Activated CD4-positive, alpha-beta T cell treated with anti-CD3 and anti-CD28 coated beads, Interleukin-2, amount 10 ng/mL, durations not matched to agents 7 days and 5 days (primary cell): ENCODE measurements around the gene SIRT7. TPM values are rescaled to one million over a fixed set of nuclear protein-coding genes. Genes with fewer than 3 reads are reported as not detected.

ENCODE experiments used
- CTCF ChIA-PET: fragments of 350-600 bp; sonication (Branson Sonifier 250); formaldehyde crosslinking; loops from one replicate; lab custom pipeline; 2021; ENCODE audit warnings: antibody characterized with exemption; lab: Charles Lee
- POLR2A ChIA-PET: fragments of 350-600 bp; sonication (Branson Sonifier 250); formaldehyde crosslinking; loops from one replicate; lab custom pipeline; 2021; ENCODE audit warnings: antibody characterized with exemption; lab: Charles Lee
- DNase-seq: peaks from one replicate; pipeline ENCODE4 v3.0.0-alpha.2; 2020
- H3K27ac Mint-ChIP-seq: one replicate; pipeline ENCODE4 v1.8.0; 2021; ENCODE audit warnings: mild to moderate bottlenecking, moderate library complexity, mixed read lengths
- H3K27me3 Mint-ChIP-seq: one replicate; pipeline ENCODE4 v1.8.0; 2021; ENCODE audit warnings: mixed read lengths
- H3K36me3 Mint-ChIP-seq: one replicate; pipeline ENCODE4 v1.8.0; 2021; ENCODE audit warnings: low read depth, mixed read lengths
- H3K4me1 Mint-ChIP-seq: one replicate; pipeline ENCODE4 v1.8.0; 2021; ENCODE audit warnings: mixed read lengths
- H3K4me3 Mint-ChIP-seq: one replicate; pipeline ENCODE4 v1.8.0; 2021; ENCODE audit warnings: mild to moderate bottlenecking, moderate library complexity, mixed read lengths
- H3K9me3 Mint-ChIP-seq: one replicate; pipeline ENCODE4 v1.8.0; 2021; ENCODE audit warnings: mixed read lengths
- total RNA-seq, 2 experiments: library from RNA; stranded (reverse); gene quantifications; one replicate each; pipeline ENCODE4 v1.2.3, GENCODE V29; 2021

Gene SIRT7
- total RNA-seq, 2 experiments from 2014 or later = 55.6 to 71.2 TPM

DNA sequence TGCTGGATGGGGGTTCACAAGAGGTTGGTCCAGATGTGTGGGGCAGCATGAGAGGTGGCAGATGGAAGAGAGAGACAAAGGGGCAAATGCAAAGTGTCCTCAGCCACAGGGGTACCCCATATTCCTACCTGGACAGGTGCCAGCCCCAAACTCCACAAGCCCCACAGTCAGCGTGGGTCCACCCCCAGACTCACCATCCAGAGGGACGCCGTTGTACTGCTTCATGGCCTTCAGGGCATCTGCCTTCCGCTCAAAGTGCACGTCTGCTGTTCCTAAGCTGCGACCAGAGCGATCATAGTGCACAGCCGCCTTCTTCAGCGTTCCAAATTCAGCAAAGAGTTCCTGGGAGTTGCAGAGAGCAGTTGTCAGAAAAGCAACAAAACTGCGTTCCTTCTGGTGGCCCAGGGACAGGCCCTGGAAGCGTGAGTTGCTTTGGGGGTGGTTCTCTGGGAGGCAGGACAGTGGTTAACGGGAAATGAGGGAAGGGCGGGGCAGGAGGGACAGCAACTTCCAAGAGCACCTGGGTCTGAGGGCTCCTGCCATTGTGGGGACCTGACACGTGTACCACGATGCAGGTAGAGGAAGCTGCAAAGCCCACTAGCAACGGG, 28.9 kb downstream of the SIRT7 start:
- Mint-ChIP-seq H3K27me3 (no peaks in the 10 kb centered on the region), H3K9me3 (no peaks in the 10 kb centered on the region), H3K36me3 (peaks cover 60% of the 10 kb centered on the region), H3K4me1 (peaks cover 36% of the 10 kb centered on the region), H3K27ac (peak overlapping the region; percentile 58), H3K4me3 (peak overlapping the region; percentile 58)
- no peak for DNase-seq
- POLR2A ChIA-PET = no interaction called here
- CTCF ChIA-PET = interaction anchor here (1.1 kb wide), 1 partner anchor 19 kb away, joined by 3 read pairs; no protein-coding TSS in a partner anchor

DNA sequence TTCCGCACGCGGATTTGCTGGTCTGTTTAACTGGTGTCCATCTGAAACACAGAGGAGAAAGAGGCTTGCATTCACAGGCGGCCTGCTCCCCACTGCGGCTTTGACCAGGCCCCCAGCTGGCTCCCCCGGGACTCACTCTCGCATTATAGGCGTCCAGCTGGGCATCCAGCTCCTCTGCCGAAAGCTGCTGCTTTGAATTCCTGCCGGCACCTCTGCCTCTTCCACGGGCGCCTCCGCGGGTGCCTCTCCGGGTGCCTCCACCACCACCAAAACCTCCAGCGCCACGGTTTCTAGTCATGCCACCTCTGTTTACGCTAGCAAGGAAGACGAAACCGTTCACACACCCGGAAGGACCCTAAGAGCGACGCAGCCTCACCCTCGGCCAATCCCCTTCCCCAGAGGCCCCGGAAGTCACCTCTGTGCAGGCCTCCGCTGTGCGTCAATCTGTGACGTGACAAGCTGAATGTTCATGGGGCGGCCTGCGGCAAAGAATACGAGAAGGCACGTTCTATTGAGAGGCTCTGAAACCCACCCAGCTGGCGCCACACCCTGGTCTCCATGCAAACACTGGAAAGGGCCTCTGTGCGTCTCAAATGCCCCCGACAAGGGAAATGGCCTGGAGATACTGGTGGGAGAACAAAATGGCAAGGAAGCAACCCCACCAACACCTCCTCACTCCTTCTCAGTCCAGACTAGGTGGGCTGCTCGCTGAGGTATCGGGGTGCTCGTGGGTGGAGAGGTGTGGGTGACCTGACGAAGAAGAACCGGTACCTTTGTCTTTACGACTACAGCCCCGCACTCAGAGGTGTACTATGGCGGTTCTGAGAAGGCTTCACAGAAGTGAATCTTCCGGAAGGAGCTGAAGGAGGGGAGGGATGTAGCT, 29.6 kb downstream of the SIRT7 start:
- Mint-ChIP-seq H3K27me3 (no peaks in the 10 kb centered on the region), H3K36me3 (peaks cover 60% of the 10 kb centered on the region), H3K4me3 (peak overlapping the region; percentile 57), H3K4me1 (peaks cover 36% of the 10 kb centered on the region), H3K9me3 (no peaks in the 10 kb centered on the region), H3K27ac (peak overlapping the region; percentile 58)
- POLR2A ChIA-PET = no interaction called here
- CTCF ChIA-PET = interaction anchor here (1.1 kb wide), 1 partner anchor 20 kb away, joined by 3 read pairs; no protein-coding TSS in a partner anchor
- DNase-seq = no peak

DNA sequence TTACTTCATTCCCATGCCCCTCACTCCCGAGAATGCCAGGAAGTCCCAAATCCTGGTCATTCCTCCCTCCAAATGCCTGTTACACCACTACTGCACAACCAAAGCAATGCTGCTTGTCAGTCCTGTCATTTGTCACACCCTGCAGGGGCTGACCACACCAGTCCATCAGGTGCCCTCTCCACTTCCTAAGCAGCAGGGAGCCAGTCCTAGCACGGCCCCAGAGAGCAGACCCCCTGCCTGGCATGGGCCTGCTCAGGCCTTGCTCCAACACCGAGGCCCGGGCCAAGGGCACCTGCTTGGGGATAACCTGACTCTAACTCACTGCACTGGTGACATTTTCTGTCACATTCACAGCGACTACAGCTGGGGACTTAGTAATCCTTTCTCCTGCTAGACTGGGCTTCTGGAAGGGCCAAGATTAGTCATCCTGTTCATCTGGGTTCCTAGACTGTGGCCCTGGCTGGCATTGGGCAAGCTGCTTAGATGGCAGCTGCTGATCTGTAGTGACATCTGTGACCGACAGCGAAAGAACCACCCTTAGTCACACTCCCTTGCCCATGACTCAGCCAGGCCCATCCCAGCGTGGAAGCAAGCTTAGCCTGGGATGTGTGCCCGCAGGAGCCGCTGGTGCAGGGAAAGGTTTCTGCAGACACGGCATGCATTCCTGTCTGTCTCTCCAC, 32.0 kb downstream of the SIRT7 start:
- Mint-ChIP-seq H3K9me3 (no peaks in the 10 kb centered on the region), H3K4me1 (peaks cover 31% of the 10 kb centered on the region), H3K4me3 (no peak overlapping the region), H3K27ac (no peak overlapping the region), H3K27me3 (no peaks in the 10 kb centered on the region), H3K36me3 (peaks cover 66% of the 10 kb centered on the region)
- DNase-seq = no peak
- POLR2A ChIA-PET = no interaction called here
- CTCF ChIA-PET = interaction anchor here (1.0 to 2.4 kb wide), 3 partner anchors 12 to 27 kb away, joined by 3 to 7 read pairs (median 3); no protein-coding TSS in a partner anchor

DNA sequence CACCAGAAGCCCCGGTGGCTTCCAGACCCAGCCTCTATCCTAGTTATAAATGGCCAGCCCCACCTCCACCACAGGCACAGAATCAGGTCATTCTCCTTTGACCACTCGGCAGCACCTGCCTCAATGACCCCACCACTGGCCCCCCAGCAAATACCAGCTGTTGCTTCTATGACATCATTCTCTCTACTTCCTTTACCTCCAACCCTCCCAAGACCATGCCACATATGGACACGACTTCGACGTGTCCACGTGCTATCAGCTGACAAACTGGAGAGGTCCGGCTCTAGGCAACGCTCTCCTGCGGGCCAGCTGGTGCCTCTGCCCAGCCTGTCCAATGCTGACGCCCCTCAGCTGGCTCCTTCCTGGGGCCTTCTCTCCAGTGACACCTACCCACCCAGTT, 32.5 kb downstream of the SIRT7 start:
- Mint-ChIP-seq H3K27ac (peak overlapping the region; percentile 14), H3K4me3 (no peak overlapping the region), H3K9me3 (no peaks in the 10 kb centered on the region), H3K27me3 (no peaks in the 10 kb centered on the region), H3K36me3 (peaks cover 64% of the 10 kb centered on the region), H3K4me1 (peaks cover 30% of the 10 kb centered on the region)
- no peak for DNase-seq
- ChIA-PET POLR2A (no interaction called here), CTCF (interaction anchor here (2.4 kb wide), 1 partner anchor 16 kb away, joined by 7 read pairs; no protein-coding TSS in a partner anchor)

DNA sequence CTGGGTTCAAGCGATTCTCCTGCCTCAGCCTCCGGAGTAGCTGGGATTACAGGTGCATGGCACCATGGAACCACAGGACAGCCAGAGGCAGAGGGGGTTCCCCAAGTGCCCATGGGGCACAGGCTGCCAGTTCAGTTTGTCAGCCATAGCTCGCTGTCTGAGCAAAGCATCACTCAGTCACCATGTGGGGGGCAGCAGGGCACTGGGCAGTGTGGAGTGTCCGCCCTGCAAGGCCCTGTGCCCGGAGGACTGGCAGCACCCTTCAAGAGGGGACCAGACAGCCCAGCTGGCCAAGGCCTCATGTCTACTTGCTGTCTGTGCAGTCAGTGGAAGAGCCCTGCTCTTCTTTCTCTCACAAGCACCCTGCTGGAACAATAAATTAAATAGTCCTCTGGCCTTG, 33.0 kb downstream of the SIRT7 start:
- ChIA-PET CTCF (interaction anchor here (2.4 kb wide), 1 partner anchor 16 kb away, joined by 7 read pairs; no protein-coding TSS in a partner anchor), POLR2A (no interaction called here)
- H3K27ac Mint-ChIP-seq = no peak overlapping the region
- H3K36me3 Mint-ChIP-seq = peaks cover 59% of the 10 kb centered on the region
- H3K4me1 Mint-ChIP-seq = peaks cover 25% of the 10 kb centered on the region
- DNase-seq = no peak
- H3K4me3 Mint-ChIP-seq = no peak overlapping the region
- no peaks in the 10 kb centered on the region for H3K27me3 Mint-ChIP-seq
- no peaks in the 10 kb centered on the region for H3K9me3 Mint-ChIP-seq

DNA sequence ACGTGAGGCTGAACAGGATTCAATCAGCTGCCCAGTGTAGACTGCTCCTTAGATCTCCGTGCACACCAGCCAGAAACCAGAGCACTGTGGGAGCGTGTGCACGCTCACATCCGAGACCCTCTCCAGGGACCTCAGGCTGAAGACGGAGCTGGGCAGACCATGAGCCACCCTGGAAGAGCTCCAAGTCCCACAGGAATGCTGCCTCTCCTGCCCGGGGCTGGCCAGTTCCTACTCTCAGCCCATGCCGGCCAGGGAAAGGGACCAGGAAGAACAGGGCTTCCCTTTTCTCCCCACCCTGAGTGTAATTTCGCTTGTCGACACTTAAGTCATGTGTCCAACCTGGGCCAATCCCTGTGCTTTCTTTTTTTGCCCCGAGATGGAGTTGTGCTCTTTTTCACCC, 33.5 kb downstream of the SIRT7 start:
- H3K27ac Mint-ChIP-seq = no peak overlapping the region
- H3K36me3 Mint-ChIP-seq = peaks cover 61% of the 10 kb centered on the region
- H3K4me1 Mint-ChIP-seq = peaks cover 23% of the 10 kb centered on the region
- POLR2A ChIA-PET = no interaction called here
- no peaks in the 10 kb centered on the region for H3K27me3 Mint-ChIP-seq
- CTCF ChIA-PET = no interaction called here
- DNase-seq = no peak
- no peak overlapping the region for H3K4me3 Mint-ChIP-seq
- no peaks in the 10 kb centered on the region for H3K9me3 Mint-ChIP-seq

DNA sequence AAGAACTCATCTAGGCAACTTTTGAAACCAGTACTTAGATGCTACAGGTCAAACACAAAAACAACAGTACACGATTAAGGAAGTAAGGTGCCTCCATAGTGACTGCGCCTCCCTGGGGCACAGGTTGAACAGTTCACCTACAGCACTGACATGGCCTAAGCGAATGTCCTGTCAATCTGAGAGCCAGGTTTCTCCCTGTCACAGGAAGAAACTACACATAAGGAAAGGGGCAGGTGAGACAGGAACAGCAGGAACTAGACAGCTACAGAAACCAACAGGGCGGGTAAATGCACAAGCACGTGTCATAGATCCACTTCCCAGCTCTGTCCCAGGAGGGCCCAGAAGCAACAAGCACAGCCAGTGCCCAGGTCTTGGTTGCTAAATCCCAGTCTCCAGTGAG, 38.9 kb downstream of the SIRT7 start:
- no peak overlapping the region for H3K27ac Mint-ChIP-seq
- CTCF ChIA-PET = interaction anchor here (0.5 to 1.1 kb wide), 2 partner anchors 14 to 21 kb away, joined by 3 to 5 read pairs; no protein-coding TSS in a partner anchor

DNA sequence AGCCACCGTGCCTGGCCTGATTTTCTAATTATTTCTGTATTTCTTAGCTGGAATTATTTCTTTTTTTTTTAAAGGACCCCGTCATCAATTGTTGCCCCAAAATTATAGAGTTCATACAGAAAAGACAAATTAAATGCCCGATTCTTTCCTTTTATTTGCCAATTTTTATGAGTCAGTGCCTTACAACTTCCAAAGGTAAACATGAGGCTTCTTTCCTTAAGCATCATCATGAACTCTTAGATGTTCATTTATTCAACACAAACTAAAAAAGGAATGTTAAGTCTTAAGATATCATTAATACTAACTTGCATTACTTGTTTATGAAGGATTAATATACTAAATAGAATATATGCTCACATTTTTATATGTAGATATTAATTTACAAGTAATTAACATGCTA, 39.7 kb downstream of the SIRT7 start:
- POLR2A ChIA-PET = no interaction called here

More for the DNA sequence above, 38.9 kb downstream of the SIRT7 start:
- Mint-ChIP-seq H3K9me3 (no peaks in the 10 kb centered on the region), H3K36me3 (peaks cover 36% of the 10 kb centered on the region), H3K4me1 (peaks cover 6% of the 10 kb centered on the region), H3K4me3 (no peak overlapping the region), H3K27me3 (no peaks in the 10 kb centered on the region)
- POLR2A ChIA-PET = no interaction called here
- DNase-seq = no peak

DNA sequence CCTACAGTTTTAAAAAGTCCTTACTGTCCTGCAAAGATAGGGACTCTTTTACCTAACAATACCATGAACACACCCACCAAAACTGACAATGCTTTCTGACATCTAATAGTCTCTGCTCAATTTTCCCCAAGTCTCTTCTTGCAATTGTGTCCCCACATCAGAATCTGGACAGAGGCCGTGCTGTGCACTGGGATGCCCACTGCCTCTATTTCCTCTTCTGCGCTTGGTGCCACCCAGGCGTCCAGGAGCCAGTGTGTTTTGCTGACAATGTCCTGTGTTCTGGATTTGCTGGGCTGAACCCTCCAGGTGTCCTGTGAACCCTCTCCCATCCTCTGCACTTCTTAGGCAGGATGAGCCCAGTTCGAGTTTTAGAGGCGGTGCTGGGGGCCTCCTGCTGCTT, 40.4 kb downstream of the SIRT7 start:
- no peak overlapping the region for H3K27ac Mint-ChIP-seq
- POLR2A ChIA-PET = no interaction called here
- H3K4me1 Mint-ChIP-seq = peaks cover 17% of the 10 kb centered on the region
- no peak overlapping the region for H3K4me3 Mint-ChIP-seq
- H3K27me3 Mint-ChIP-seq = no peaks in the 10 kb centered on the region
- CTCF ChIA-PET = no interaction called here
- no peaks in the 10 kb centered on the region for H3K9me3 Mint-ChIP-seq
- DNase-seq = no peak
- peaks cover 35% of the 10 kb centered on the region for H3K36me3 Mint-ChIP-seq

More for the DNA sequence above, 39.7 kb downstream of the SIRT7 start:
- no peak for DNase-seq
- peaks cover 11% of the 10 kb centered on the region for H3K4me1 Mint-ChIP-seq
- H3K27me3 Mint-ChIP-seq = no peaks in the 10 kb centered on the region
- no peak overlapping the region for H3K4me3 Mint-ChIP-seq
- H3K36me3 Mint-ChIP-seq = peaks cover 34% of the 10 kb centered on the region
- no peak overlapping the region for H3K27ac Mint-ChIP-seq
- CTCF ChIA-PET = interaction anchor here (0.5 kb wide), 1 partner anchor 18 kb away, joined by 3 read pairs; no protein-coding TSS in a partner anchor
- no peaks in the 10 kb centered on the region for H3K9me3 Mint-ChIP-seq

DNA sequence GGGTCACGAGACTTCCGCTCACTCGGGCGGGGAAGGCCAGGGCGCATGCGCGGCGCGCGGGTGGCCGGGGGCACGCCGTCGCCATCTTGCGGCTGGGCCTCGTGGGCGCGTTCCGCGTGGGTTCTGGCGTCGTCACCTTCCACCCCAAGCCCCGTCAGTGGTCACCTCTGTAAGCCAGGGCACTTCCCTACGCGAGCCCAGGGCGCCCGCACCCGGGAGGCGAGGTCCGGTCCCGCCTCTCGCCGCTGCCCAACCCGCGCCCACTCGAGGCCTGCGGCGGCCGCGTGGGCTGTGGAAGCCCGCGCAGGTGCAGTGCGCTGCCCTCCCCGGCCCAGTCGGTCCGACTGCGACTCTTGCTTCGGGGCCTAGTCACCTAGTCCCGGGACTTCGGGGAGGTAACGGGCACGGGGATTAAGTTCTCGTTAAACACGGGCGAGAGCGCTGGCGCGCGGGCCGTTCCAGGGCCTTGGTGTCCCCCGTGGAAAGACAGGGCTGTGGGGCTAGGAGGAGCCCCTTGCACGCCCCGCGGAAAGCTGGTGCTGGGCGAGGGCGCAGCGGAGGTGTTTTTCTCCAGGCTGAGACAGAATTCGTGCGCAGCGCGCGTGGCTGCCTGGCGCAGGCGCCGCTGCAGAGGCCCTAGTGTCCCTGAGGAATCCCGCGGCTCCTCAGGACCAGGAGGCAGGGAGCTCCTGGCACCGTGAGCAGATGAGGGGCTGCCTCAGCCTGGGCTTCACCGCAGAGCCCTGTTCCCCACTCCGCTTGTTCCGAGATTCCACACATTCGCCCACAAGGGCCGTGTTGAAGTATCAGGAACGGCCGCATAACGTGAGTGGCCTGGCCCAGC, 46.4 kb downstream of the SIRT7 start:
- no peaks in the 10 kb centered on the region for H3K9me3 Mint-ChIP-seq
- POLR2A ChIA-PET = no interaction called here
- H3K36me3 Mint-ChIP-seq = peaks cover 25% of the 10 kb centered on the region
- H3K4me3 Mint-ChIP-seq = peak overlapping the region; percentile 86
- H3K27ac Mint-ChIP-seq = peak overlapping the region; percentile 97
- peaks cover 43% of the 10 kb centered on the region for H3K4me1 Mint-ChIP-seq
- H3K27me3 Mint-ChIP-seq = no peaks in the 10 kb centered on the region
- CTCF ChIA-PET = interaction anchor here (0.5 to 2.7 kb wide), 3 partner anchors 10 to 203 kb away, joined by 3 to 11 read pairs (median 6); partner anchors contain the start of gene P4HB
- peak; percentile 95 for DNase-seq

DNA sequence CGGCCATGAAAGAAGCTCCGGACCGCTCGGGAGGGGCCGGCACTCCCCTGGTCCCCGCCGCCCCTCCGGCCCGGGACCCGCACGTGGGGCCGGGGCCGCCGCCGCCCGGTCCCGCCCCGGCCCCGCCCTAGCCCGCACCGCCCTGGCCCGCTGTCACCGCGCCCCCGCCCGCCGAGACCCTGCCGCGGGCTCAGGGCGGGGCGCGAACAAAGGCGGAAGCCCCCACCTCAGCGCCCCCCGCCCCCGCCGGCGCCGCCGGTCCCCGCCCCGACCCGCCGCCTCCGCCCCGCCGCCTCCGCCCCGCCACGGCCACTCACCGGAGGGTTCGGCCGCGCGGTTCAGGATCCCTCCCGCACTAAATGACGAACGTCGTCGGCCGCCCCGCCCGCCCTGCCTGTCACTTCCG, 47.0 kb downstream of the SIRT7 start, which contains the start of gene ARHGDIA:
TSS of gene ARHGDIA (minus strand) at position 357 of the 406 bp plus-strand sequence. CDS start 1,407 bp downstream, outside the sequence.
- Mint-ChIP-seq H3K27me3 (no peaks in the 10 kb centered on the region), H3K36me3 (peaks cover 25% of the 10 kb centered on the region), H3K4me1 (peaks cover 43% of the 10 kb centered on the region), H3K4me3 (peak within 1 kb of the TSS; percentile 90), H3K9me3 (no peaks in the 10 kb centered on the region), H3K27ac (peak within 1 kb of the TSS; percentile 97)
- ChIA-PET POLR2A (no interaction called here), CTCF (interaction anchor here (2.7 kb wide), 1 partner anchor 10 kb away, joined by 11 read pairs; the partner anchor contains the start of gene P4HB)
- DNase-seq = no peak
